Tongue (tissue), 2 donors: ENCODE results near the gene CTNND2. TPM values are rescaled to one million over a fixed set of nuclear protein-coding genes. Genes with fewer than 3 reads are reported as not detected.
"Not testable (repeated sequence)": the region's sequence is repeated elsewhere in the genome, so short reads cannot be mapped to it uniquely, and the experiment has no call there.

Experiments used
- DNase-seq: peaks from one replicate; pipeline ENCODE4 v3.0.0-alpha.2; 2015
- total RNA-seq: library from RNA; depleted of rRNA; stranded (reverse); fragments of >200 nt; gene quantifications from one replicate; pipeline ENCODE4 v1.2.3, GENCODE V29; 2014

The CTNND2 gene
- total RNA-seq, 1 donor from 2014 or later, result 2.4 TPM

GRCh38 chr5:11857391-11857790, 46.9 kb downstream of the CTNND2 start:
- DNase-seq, result no peak

- peak; percentile 12 for DNase-seq
Observed at GRCh38 chr5:11854936-11855335, 49.3 kb downstream of the CTNND2 start.

- DNase-seq, result no peak
Observed at GRCh38 chr5:11853796-11854195, 50.5 kb downstream of the CTNND2 start.

GRCh38 chr5:11853140-11853539, 51.1 kb downstream of the CTNND2 start:
- DNase-seq, result no peak

- no peak for DNase-seq
Observed at GRCh38 chr5:11852717-11853087, 51.5 kb downstream of the CTNND2 start.

GRCh38 chr5:11851965-11852716, 52.1 kb downstream of the CTNND2 start:
- no peak for DNase-seq

GRCh38 chr5:11851416-11851815, 52.8 kb downstream of the CTNND2 start:
- DNase-seq, result no peak

GRCh38 chr5:11828566-11828965, 75.7 kb downstream of the CTNND2 start:
- not testable (repeated sequence) for DNase-seq

- no peak for DNase-seq
Observed at GRCh38 chr5:11822598-11822997, 81.6 kb downstream of the CTNND2 start.

GRCh38 chr5:11815916-11816315, 88.3 kb downstream of the CTNND2 start:
- no peak for DNase-seq

GRCh38 chr5:11815481-11815880, 88.8 kb downstream of the CTNND2 start:
- no peak for DNase-seq

GRCh38 chr5:11814373-11814772, 89.9 kb downstream of the CTNND2 start:
- peak; percentile 27 for DNase-seq

- DNase-seq, result no peak
Observed at GRCh38 chr5:11809407-11809806, 94.8 kb downstream of the CTNND2 start.

- no peak for DNase-seq
Observed at GRCh38 chr5:11803436-11803835, 100.8 kb downstream of the CTNND2 start.

- DNase-seq, result no peak
Observed at GRCh38 chr5:11801061-11801460, 103.2 kb downstream of the CTNND2 start.

- DNase-seq, result peak; percentile 48
Observed at GRCh38 chr5:11797132-11797531, 107.1 kb downstream of the CTNND2 start.

GRCh38 chr5:11793396-11793795, 110.8 kb downstream of the CTNND2 start:
- no peak for DNase-seq

GRCh38 chr5:11792621-11793020, 111.6 kb downstream of the CTNND2 start:
- peak; percentile 35 for DNase-seq

- DNase-seq, result no peak
Observed at GRCh38 chr5:11791792-11792191, 112.5 kb downstream of the CTNND2 start.

GRCh38 chr5:11790201-11790600, 114.0 kb downstream of the CTNND2 start:
- DNase-seq, result no peak

GRCh38 chr5:11785771-11786352, 118.4 kb downstream of the CTNND2 start:
- no peak for DNase-seq

- DNase-seq, result peak; percentile 60
Observed at GRCh38 chr5:11780641-11781345, 123.5 kb downstream of the CTNND2 start.

- no peak for DNase-seq
Observed at GRCh38 chr5:11777096-11777495, 127.2 kb downstream of the CTNND2 start.

GRCh38 chr5:11770310-11770709, 133.9 kb downstream of the CTNND2 start:
- no peak for DNase-seq
